Measurements from ENCODE around the gene TRPM3. TPM values are rescaled to one million over a fixed set of nuclear protein-coding genes. Genes with fewer than 3 reads are reported as not detected.

TRPM3 gene
- total RNA-seq, 1 donor from 2014 or later, result not detected

DNA sequence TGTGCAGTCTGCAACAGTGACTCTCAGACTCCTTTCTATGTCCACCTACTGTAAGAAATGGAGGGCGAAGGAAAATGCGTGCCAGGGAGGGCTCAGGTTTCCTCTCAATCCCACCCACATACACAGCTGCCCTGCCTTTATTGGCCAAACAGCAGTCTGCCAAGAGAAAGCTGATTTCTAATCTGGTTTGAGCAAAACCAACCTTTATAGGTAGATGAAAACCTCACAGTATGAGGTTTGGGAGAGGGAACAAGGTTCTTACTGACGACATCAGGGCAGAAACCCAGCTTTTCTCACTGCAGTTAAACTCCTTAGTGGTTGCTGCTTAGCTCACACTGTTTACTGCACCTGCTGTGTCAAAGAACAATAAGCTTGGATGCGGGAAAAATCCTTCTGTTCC lies 554.7 kb downstream of the TRPM3 start:
- no peak for DNase-seq (ENCODE audit: extremely low read depth, low read depth, low spot score)

- no peak for DNase-seq (ENCODE audit: extremely low read depth, low read depth, low spot score)
Observed at GRCh38 chr9:70566066-70566465, 555.4 kb downstream of the TRPM3 start.

DNA sequence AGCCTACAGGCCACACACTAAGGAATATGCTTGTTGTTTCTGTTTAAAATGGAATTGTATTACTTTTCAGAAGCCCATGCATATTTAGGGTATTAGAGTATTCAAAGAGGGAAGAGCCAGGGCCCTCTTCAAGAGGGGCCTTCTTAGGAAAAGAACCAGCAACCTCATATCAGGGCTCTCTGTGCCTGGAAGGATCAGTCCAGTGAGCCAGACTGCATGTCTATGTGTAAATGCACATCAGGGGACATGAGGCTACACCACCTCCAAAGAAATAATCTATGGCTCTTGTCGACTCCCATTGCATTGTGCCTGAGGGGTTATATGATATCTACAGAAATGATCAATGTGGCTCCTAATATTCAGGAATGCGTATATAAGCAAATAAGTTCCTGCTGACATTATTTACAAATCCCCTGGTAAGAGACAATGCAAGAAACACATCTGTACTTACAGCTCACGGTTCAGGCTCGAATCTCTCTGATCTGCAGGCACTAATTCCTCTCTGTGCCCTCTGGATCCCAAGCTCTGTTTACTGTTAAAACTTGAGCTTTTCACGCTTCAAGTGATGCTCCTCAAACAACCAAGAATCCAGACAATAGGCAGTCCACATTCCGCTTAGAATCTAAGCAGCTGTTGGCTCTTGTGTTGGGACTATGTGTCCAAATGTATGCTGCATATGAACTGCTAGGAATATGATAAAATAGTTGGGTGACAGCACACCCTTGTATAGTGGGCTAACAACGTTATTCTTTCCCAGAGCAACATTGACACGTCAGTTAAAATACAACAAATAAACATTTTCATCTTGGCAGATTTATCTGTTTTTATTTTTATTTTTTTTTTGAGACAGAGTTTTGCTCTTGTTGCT lies 556.7 kb downstream of the TRPM3 start:
- DNase-seq (ENCODE audit: extremely low read depth, low read depth, low spot score), result no peak

DNA sequence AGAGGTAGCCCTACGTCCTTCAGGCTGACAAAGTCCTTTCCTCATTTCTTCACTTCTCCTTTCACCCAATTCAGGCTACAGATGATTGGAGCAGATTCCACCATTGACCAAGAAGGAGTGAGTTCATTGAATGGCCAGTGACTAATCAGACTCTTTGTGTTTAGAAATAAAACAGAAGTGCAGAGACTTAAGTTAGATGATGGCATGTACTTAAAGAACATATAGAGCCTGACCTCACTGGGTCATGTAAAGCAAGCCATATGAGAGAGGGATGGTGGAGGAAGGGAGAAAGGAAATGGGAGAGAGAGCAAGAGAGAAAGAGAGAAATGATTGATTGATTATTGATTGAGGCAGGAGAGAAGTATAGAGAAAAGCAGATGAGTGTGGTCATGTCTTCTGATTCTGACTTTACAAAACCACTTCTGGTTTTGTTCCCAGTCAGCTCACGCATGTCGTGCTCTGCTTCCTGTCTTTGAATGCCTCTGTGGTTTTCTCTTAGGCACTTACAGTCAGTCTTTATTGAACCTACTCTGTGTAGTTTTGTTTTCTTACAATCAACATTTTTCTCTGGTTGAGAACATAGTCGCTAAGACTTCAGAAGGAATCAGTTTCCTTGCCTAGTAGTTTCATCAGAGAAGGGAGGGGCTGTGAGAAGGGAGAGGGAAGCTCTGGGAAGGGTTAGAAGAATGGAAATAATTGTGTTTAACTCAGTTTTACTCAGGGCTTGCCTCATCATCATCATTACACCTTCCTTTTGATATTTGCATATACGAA lies 557.8 kb downstream of the TRPM3 start:
- DNase-seq (ENCODE audit: extremely low read depth, low read depth, low spot score), result no peak

- DNase-seq (ENCODE audit: extremely low read depth, low read depth, low spot score), result no peak
Observed at GRCh38 chr9:70563010-70563409, 558.4 kb downstream of the TRPM3 start.

DNA sequence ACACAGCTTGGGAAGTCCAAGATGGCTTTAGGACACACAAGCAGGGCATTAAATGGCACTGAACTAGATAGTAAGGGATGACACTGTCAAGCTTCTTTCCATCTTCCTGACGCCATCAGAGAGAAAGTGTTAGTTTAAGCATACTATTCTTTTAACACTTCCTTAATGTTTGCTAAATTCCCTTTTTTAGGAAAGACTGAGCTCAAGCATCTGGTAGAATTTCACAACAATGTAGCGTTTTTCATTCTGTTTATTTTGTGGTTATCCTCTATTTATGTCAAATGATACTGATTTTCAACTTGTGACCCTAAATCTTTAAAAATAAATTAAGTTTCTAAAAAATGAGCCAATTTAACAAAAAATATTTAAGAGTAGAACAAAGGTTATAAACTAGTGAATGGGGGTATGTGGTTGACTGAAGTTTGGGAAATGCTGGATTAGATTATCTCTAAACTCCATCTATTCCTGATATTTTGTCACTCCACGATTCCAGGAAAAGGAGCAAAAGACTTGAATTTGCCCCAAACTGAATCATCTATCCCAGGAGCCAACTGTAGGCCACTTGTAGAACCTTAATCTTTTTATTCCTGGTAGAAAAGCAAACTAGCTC lies 559.5 kb downstream of the TRPM3 start:
- no peak for DNase-seq (ENCODE audit: extremely low read depth, low read depth, low spot score)

DNA sequence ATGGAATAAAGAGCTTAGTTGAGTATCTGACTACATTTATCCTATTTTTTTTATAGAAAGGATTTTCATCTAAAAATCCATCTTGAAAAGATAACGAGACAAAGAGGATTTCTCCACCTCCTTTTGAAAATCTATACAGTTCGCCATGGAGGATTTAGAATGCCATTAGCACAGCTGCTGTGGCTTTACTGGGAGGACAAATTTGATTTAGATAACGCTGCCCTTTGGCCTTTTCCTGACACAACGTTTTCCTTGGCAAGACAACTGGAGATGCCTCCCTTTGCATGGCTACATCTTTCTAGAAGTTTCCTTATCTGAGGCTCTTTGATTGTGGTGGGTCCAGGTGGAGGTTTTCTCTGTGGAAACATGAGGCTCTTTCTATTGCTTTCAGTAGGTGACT lies 560.3 kb downstream of the TRPM3 start:
- DNase-seq (ENCODE audit: extremely low read depth, low read depth, low spot score), result no peak

DNA sequence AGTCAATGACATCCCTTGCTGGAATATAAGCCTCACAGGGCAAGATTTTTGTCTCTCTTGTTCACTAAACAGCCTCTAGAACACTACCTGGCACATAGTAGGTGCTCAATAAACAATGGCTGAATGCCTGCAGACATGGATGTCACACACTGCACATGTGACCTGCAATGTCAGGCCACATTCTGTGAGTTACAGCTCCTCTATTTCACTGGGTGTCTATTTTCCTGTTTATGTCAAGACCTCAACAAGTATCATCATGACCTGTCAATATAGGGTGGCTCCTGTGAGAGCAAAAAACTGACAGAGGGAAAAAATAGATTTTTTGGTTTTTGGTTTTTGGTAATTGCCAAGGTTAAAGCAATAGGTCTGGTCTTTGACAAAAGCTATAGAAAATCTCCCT lies 562.3 kb downstream of the TRPM3 start:
- no peak for DNase-seq (ENCODE audit: extremely low read depth, low read depth, low spot score)

DNA sequence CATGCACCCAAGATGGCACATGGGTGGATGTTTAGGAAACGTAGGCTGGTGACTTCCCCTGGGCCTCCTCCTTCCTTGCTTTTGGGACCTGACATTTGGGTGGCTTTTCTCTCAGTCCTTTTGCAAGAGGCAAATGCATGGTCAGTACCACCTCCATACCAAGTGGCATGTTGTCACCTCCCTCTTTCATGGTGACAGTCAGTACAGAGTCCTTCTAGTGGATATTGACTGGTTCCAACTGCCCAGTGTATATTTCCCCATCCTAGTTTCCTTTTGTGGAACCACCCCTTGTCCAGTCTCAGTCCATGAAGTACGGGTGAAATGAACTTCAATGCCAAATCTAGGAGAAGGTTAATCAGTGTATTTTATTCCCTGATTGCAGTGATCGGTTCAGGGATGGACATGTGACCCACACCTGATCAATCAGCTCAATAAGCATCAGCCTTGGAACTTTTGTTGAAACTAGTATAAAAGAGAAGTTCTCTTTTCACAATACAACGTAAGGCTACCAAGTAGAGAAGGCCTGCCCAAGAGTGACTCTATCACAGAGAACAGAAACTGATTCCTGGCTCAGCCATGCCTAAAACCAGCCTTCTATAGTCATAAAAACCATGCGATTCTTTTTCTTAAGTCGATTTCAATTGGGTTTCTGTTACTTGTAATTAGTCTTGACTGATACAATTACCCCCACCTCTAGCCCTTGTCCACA lies 563.6 kb downstream of the TRPM3 start:
- no peak for DNase-seq (ENCODE audit: extremely low read depth, low read depth, low spot score)

- no peak for DNase-seq (ENCODE audit: extremely low read depth, low read depth, low spot score)
Observed at GRCh38 chr9:70556771-70557170, 564.6 kb downstream of the TRPM3 start.

- no peak for DNase-seq (ENCODE audit: extremely low read depth, low read depth, low spot score)
Observed at GRCh38 chr9:70554881-70555280, 566.5 kb downstream of the TRPM3 start.

- no peak for DNase-seq (ENCODE audit: extremely low read depth, low read depth, low spot score)
Observed at GRCh38 chr9:70553707-70554673, 567.4 kb downstream of the TRPM3 start.

DNA sequence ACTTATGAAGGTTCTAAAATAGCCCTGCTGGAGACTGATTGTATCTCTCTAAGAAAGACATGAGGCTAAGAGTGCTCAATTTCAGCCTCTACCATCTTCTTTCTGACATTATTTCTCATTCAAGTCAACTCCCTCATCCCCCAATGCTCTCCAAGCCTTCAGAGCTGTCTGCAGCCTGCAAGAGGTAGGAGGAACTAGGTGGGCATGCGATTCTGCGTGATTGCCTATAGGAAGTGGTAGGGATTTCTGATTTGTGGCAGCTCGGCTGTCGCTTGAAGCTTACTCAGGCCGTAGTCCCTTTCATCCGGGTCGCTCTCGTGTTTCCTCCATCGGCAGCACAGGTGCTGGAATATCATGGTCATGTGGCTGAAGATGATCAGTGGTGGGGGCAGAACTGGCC lies 568.9 kb downstream of the TRPM3 start:
- DNase-seq (ENCODE audit: extremely low read depth, low read depth, low spot score), result no peak

- no peak for DNase-seq (ENCODE audit: extremely low read depth, low read depth, low spot score)
Observed at GRCh38 chr9:70551801-70552200, 569.6 kb downstream of the TRPM3 start.

DNA sequence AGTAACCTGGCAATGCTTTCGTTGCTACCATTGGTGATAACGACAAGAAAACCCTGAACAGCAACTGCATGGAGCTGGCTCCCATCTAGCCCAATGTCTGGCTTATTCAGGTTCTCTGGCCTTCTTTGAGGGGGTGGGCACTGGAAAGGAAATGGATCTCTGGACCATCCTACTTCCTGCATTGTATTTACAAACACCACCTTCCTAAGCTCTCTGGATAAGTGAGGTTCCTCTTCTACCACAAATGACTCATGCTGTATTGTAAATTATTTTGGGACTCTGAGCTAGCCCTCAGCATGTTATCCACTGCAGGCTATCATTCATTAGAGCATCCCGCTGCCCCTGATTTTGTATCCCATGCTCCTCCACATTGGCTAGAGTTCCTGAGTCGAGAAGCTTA lies 570.0 kb downstream of the TRPM3 start:
- no peak for DNase-seq (ENCODE audit: extremely low read depth, low read depth, low spot score)

DNA sequence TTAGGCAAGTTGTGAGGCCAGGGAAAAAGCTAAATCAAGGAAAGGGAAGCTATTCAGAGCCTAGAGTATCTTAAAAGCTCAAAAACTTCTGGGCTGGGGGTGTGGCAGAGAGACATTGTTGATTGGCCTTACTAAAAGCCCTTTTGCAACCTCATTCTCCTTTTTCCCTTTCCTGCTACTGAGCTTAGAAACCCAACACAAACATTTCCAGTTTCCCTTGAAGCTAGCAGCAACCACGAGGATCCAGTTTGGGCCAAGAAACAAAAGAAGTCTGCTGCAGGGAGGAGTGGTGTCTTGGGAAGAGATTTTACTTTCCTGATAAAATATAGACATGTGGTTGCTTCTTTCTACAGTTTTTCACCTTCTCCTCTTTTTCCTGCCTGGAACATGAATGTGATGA lies 571.5 kb downstream of the TRPM3 start:
- DNase-seq (ENCODE audit: extremely low read depth, low read depth, low spot score), result no peak

DNA sequence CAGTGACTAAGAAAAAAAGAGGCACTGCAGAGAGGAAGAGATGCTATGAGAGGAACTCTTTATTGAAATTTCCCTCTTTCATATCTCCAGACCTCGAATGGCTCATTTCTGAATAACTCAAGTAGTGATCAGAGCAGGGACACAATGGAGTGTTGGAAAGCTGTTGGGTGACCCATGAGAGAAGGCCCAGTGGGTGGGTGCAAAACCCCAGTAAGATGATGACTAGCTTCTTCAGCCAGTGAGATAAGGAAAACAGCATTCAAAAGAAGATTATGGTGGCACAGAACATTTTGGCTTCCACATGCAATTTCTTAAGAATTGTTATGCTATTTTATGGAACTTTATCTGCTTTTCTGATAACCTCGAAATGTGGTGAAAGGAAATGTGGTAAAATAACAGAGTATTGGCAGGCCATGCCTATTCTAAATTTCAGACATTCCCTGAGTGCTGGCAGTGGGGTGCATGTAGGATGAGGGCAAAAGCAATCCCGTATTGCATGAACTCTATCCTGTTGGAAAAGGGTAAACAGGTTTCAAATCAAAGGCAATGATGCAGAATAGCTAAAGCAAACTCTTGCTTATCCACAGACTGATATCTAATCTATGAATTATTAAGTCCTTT lies 579.0 kb downstream of the TRPM3 start:
- DNase-seq (ENCODE audit: extremely low read depth, low read depth, low spot score), result no peak

DNA sequence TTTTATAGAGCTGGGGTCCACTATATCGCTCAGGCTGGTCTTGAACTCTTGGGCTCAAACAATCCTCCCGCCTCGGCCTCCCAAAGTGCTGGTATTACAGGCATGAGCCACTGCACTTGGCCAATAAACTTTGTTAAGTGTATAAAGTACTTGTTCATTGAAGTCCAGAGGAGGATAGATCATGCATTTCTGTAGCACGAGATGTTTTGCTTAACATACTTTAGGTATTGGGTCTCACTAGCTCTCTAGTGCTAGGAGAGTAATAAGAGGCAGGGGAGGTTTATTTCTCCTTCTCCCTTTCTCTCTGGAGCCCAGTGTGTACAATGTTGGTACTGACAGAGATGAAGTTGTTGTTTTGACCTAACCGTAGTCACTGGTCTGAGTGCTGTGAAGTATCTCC lies 581.4 kb downstream of the TRPM3 start:
- no peak for DNase-seq (ENCODE audit: extremely low read depth, low read depth, low spot score)

GRCh38 chr9:70539526-70539925 lies 581.9 kb downstream of the TRPM3 start:
- DNase-seq (ENCODE audit: extremely low read depth, low read depth, low spot score), result no peak

Measured in glomerular endothelial cell (primary cell).